GM10266 (cell line): ENCODE measurements around the gene ADRB2.
"Not testable (repeated sequence)": the region's sequence is repeated elsewhere in the genome, so short reads cannot be mapped to it uniquely, and the experiment has no call there.

Source experiments
- DNase-seq: peaks from one replicate; pipeline ENCODE4 v3.0.0; 2012; ENCODE audit errors: extremely low spot score
- TF ChIP-seq, protein P1 (sequence below): IDR thresholded peaks from 2 replicates; pipeline ENCODE4 v1.5.1; 2012; ENCODE audit warnings: mild to moderate bottlenecking, low read depth; ENCODE audit not compliant: control insufficient read depth, insufficient read depth; ENCODE audit errors: missing control alignments

Gene ADRB2

GRCh38 chr5:148794729-148795561 is 31.5 kb upstream of the ADRB2 start:
- no peak for DNase-seq
- TF ChIP-seq, protein P1, sequence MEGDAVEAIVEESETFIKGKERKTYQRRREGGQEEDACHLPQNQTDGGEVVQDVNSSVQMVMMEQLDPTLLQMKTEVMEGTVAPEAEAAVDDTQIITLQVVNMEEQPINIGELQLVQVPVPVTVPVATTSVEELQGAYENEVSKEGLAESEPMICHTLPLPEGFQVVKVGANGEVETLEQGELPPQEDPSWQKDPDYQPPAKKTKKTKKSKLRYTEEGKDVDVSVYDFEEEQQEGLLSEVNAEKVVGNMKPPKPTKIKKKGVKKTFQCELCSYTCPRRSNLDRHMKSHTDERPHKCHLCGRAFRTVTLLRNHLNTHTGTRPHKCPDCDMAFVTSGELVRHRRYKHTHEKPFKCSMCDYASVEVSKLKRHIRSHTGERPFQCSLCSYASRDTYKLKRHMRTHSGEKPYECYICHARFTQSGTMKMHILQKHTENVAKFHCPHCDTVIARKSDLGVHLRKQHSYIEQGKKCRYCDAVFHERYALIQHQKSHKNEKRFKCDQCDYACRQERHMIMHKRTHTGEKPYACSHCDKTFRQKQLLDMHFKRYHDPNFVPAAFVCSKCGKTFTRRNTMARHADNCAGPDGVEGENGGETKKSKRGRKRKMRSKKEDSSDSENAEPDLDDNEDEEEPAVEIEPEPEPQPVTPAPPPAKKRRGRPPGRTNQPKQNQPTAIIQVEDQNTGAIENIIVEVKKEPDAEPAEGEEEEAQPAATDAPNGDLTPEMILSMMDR, result no peak

- no peak for DNase-seq
- TF ChIP-seq, protein P1, result no peak
These were observed 29.5 kb upstream of the ADRB2 start for GRCh38 chr5:148796936-148797335.

GRCh38 chr5:148798786-148799185 is 27.6 kb upstream of the ADRB2 start:
- DNase-seq, result no peak
- TF ChIP-seq, protein P1, result no peak

DNA sequence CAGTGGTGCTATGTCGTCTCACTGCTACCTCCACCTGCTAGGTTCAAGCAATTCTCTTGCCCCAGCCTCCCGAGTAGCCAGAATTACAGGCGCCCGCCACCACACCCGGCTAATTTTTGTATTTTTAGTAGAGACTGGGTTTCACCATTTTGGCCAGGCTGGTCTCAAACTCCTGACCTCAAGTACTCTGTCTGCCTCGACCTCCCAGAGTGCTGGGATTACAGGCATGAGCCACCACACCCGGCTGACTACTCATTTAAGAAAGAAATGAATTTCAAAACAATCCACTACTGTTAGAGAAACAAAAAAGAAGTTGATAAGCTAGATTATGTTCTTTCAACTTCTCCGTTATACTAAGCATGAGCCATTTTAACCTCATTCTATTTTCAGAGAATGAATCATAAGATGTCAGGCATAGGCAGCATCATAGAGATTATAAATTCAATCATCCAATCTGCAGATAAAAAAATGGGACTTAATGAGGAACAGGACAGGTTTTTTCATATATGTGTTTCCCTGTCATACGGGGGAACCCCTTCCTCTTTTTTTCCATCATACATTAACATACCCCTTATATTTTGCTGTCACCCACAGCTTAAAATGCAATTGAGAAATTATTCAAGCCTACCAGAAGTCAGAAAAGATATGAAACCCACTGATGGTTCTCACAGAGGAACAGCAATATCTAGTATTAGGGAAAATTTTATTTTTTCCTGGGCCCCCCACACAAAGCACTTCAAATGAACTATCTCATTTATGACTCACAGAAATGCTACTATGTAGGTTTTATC is 26.5 kb upstream of the ADRB2 start:
- DNase-seq, result no peak
- TF ChIP-seq, protein P1, result no peak

DNA sequence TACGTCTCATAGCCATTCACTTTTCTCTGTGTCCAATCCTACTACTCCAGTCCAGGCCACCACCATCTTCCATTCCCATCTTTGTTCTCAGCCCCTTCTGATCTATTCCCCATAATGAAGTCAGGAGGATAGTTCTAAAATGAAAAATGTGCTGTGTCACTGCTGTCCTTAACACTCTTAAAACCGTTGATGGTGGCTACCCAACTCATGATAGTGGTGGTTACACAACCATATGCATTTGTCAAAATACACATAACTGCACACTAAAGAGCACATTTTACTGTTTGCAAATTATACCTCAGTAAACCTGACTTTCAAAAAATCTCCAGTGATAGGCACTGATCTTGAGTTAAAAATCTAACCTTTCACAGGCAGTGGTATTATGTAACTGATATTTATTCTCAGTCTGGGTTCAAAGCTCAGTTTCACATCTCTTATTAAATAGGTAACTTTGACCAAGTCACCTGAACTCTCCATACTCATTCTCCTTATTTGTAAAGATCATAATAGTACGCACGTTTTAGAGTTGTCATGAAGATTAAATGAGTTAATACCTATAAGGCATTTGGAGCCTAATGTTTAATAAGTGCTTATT is 24.6 kb upstream of the ADRB2 start:
- TF ChIP-seq, protein P1, result no peak
- no peak for DNase-seq

- DNase-seq, result not testable (repeated sequence)
These were observed 23.0 kb upstream of the ADRB2 start for GRCh38 chr5:148803451-148803850.

- no peak for DNase-seq
- TF ChIP-seq, protein P1, result no peak
These were observed 22.0 kb upstream of the ADRB2 start for GRCh38 chr5:148804393-148804792.
